Thoracic aorta endothelial cell (primary cell): ENCODE data around the gene STXBP3. TPM values are rescaled to one million over a fixed set of nuclear protein-coding genes. Genes with fewer than 3 reads are reported as not detected.

Source experiments
- total RNA-seq: library from RNA; depleted of rRNA; stranded (reverse); fragments of >200 nt; gene quantifications from 2 replicates; pipeline ENCODE4 v1.2.3, GENCODE V29; 2012

STXBP3 gene, protein sequence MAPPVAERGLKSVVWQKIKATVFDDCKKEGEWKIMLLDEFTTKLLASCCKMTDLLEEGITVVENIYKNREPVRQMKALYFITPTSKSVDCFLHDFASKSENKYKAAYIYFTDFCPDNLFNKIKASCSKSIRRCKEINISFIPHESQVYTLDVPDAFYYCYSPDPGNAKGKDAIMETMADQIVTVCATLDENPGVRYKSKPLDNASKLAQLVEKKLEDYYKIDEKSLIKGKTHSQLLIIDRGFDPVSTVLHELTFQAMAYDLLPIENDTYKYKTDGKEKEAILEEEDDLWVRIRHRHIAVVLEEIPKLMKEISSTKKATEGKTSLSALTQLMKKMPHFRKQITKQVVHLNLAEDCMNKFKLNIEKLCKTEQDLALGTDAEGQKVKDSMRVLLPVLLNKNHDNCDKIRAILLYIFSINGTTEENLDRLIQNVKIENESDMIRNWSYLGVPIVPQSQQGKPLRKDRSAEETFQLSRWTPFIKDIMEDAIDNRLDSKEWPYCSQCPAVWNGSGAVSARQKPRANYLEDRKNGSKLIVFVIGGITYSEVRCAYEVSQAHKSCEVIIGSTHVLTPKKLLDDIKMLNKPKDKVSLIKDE
- total RNA-seq: 73.6 and 73.8 TPM in 2 replicates

GRCh38 chr1:108746382-108747170 is at the start of gene STXBP3:
Gene STXBP3 (plus strand): TSS chr1:108746674. CDS start chr1:108746738, 64 bp downstream.

DNA sequence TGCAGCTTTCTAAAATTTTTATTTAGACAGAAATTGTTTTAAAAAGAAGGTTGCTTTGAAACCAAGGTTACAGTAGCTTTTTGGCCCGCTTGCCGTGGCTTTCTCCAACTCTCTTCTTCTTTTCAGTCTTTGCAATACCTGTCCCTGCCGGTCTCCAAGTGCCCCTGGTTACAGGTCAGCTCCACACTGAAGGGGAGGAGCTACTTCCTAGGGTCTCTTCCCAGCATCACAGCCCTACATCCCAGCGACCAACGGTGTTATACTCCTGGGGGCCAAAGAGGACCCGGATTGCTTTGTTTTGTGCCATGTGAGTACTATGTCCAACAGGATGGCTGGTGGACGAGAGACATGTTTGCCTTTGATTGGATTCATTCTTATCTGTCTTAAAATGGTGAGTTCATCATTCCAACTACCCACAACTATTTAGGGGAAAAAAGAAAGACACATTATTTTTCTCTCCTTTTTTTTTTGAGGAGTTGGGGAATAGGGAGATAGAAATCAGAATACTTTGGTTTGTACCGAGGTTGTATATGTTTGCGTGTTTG is 33.8 kb upstream of the STXBP3 start, which contains the start of gene FNDC7:
Gene FNDC7 (plus strand): TSS at position 303 of the 545 bp plus-strand sequence. CDS start 26 bp downstream, at position 329.

GRCh38 chr1:108856994-108857393 is 110.5 kb downstream of the STXBP3 start, which contains the start of gene AKNAD1:
Gene AKNAD1 (minus strand): TSS chr1:108857094. CDS start chr1:108852664, 4,430 bp downstream.

Other genes starting within 250 kb of the STXBP3 start
- gene EEIG2, start 186.6 kb upstream of the STXBP3 start, total RNA-seq: 7.4 and 7.7 TPM in 2 replicates
- gene HENMT1, start 85.6 kb upstream of the STXBP3 start, total RNA-seq: 1.9 TPM in 2 replicates
- 34.6 and 34.8 TPM in 2 replicates for gene PRPF38B, start 54.4 kb upstream of the STXBP3 start, total RNA-seq
- not detected in 2 replicates for gene FNDC7, start 33.8 kb upstream of the STXBP3 start, total RNA-seq
- gene AKNAD1, start 110.4 kb downstream of the STXBP3 start, total RNA-seq: not detected in 2 replicates
- 25.0 and 39.7 TPM in 2 replicates for gene GPSM2, start 130.3 kb downstream of the STXBP3 start, total RNA-seq
- 31.8 and 36.2 TPM in 2 replicates for gene CLCC1, start 216.8 kb downstream of the STXBP3 start, total RNA-seq